Measurements from ENCODE around the gene PDCL3.
A peak's percentile ranks its signal among the peaks of the same experiment; 100 is the strongest.

PDCL3 gene

GRCh38 chr2:100592226-100592625, 29.4 kb downstream of the PDCL3 start:
- no peak overlapping the region for H3K4me3 ChIP-seq (ENCODE audit: low read depth, low read length)
- no peak for DNase-seq (ENCODE audit: low read depth)
- TF ChIP-seq CTCF (IDR thresholded peaks at IDR 0.05; ENCODE audit: low read depth, low read length, missing control alignments): no peak

- no peak for TF ChIP-seq CTCF (IDR thresholded peaks at IDR 0.05; ENCODE audit: low read depth, low read length, missing control alignments)
- H3K4me3 ChIP-seq (ENCODE audit: low read depth, low read length): no peak overlapping the region
- no peak for DNase-seq (ENCODE audit: low read depth)
Measured at GRCh38 chr2:100596465-100596864, 33.7 kb downstream of the PDCL3 start.

- DNase-seq (ENCODE audit: low read depth): no peak
- TF ChIP-seq CTCF (IDR thresholded peaks at IDR 0.05; ENCODE audit: low read depth, low read length, missing control alignments): no peak
- H3K4me3 ChIP-seq (ENCODE audit: low read depth, low read length): no peak overlapping the region
Measured at GRCh38 chr2:100599566-100599965, 36.8 kb downstream of the PDCL3 start.

GRCh38 chr2:100601661-100602060, 38.9 kb downstream of the PDCL3 start:
- no peak for DNase-seq (ENCODE audit: low read depth)
- TF ChIP-seq CTCF (IDR thresholded peaks at IDR 0.05; ENCODE audit: low read depth, low read length, missing control alignments): no peak
- no peak overlapping the region for H3K4me3 ChIP-seq (ENCODE audit: low read depth, low read length)

DNA sequence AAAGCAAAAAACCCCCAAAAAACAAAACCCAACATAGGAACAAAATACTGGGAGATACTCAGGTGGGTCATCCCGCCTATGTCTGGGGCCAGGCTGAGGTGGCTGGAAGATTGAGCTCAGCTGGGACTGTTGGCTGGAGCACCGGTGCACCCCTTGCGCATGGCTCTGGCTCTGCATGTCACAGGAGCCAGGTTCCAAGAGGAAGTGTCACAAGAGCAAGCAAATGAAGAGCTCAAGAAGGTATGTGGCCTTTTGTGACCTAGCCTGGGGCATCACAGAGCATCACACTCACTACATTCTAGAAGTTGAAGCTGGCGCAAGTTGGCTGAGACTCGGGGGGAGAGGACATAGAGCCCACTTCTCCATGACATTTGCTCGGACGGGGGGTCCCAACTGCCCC, 40.6 kb downstream of the PDCL3 start:
- TF ChIP-seq CTCF (IDR thresholded peaks at IDR 0.05; ENCODE audit: low read depth, low read length, missing control alignments): peak; percentile 13
- no peak overlapping the region for H3K4me3 ChIP-seq (ENCODE audit: low read depth, low read length)

GRCh38 chr2:100603948-100604633, 41.3 kb downstream of the PDCL3 start:
- DNase-seq (ENCODE audit: low read depth): no peak
- no peak overlapping the region for H3K4me3 ChIP-seq (ENCODE audit: low read depth, low read length)
- no peak for TF ChIP-seq CTCF (IDR thresholded peaks at IDR 0.05; ENCODE audit: low read depth, low read length, missing control alignments)

More for the DNA sequence above, 40.6 kb downstream of the PDCL3 start:
- DNase-seq (ENCODE audit: low read depth): no peak

DNA sequence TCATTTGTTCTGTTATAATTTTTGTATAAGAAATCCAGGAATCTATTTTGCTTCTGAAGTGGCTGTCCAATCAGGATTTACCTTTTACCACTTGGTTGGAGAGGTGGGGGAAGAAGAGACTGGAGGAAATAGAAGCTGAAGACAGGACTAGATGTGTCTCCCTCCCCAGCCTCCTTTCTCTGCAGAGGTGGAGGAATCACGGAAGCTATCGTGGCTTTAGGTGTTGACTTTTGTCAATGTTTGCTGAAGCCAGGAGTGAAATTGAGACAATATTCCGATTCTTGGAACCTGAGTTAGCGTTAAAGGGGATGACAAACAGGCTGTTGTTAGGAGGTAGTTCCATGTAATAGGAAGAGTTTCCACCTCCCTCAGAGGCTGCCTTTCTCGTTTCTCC, 43.5 kb downstream of the PDCL3 start:
- DNase-seq (ENCODE audit: low read depth): no peak
- no peak for TF ChIP-seq CTCF (IDR thresholded peaks at IDR 0.05; ENCODE audit: low read depth, low read length, missing control alignments)
- no peak overlapping the region for H3K4me3 ChIP-seq (ENCODE audit: low read depth, low read length)
